H7 (cell line): ENCODE results near the gene PARP15. TPM values are rescaled to one million over a fixed set of nuclear protein-coding genes. Genes with fewer than 3 reads are reported as not detected.
A peak's percentile ranks its signal among the peaks of the same experiment; 100 is the strongest.
"Not testable (repeated sequence)": the region's sequence is repeated elsewhere in the genome, so short reads cannot be mapped to it uniquely, and the experiment has no call there.

ENCODE experiments used
- DNase-seq: peaks from one replicate; pipeline ENCODE4 v3.0.0; 2012
- H3K27me3 ChIP-seq: 2 replicates; pipeline ENCODE4 v1.6.0; 2011; ENCODE audit warnings: mild to moderate bottlenecking, low read length; ENCODE audit not compliant: control insufficient read depth, insufficient read depth
- H3K36me3 ChIP-seq: replicated peaks from 2 replicates; pipeline ENCODE4 v1.5.1; 2011; ENCODE audit warnings: low read length; ENCODE audit not compliant: control insufficient read depth, insufficient read depth
- H3K4me3 ChIP-seq: 2 replicates; pipeline ENCODE4 v1.5.1; 2011; ENCODE audit warnings: low read depth, mild to moderate bottlenecking, control low read depth, low read length, moderate library complexity; ENCODE audit not compliant: insufficient read depth
- total RNA-seq: library from RNA; depleted of rRNA; stranded (reverse); fragments of >200 nt; shearing (Covaris generic); gene quantifications from 2 replicates; pipeline ENCODE4 v1.2.3, GENCODE V29; 2014

PARP15 gene
- total RNA-seq, 1 experiment from 2014 or later, result not detected

DNA sequence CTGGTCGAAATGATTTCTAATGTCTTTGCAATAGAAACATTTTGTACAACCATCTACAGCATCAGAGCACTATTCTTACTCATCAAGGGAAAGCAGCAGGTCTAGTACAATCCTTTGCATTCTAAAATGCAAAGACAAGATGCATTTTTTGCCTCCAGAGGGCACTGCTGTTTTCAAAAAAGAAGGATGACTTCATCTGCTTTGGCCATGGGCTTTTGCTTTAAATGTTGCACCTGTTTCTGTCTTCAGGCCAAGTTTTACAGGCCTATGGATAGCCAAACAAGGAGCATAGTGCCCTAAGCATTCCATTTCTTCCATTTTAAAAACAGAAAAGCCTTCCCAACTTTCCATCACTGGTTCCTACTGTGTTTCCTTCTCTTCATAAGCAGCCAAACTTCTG is 16.8 kb upstream of the PARP15 start:
- peak; percentile 40 for DNase-seq
- no peak overlapping the region for H3K4me3 ChIP-seq
- no peaks in the 10 kb centered on the region for H3K36me3 ChIP-seq
- H3K27me3 ChIP-seq, result peaks cover 9% of the 10 kb centered on the region; the same call in 1 of the 2 replicates

DNA sequence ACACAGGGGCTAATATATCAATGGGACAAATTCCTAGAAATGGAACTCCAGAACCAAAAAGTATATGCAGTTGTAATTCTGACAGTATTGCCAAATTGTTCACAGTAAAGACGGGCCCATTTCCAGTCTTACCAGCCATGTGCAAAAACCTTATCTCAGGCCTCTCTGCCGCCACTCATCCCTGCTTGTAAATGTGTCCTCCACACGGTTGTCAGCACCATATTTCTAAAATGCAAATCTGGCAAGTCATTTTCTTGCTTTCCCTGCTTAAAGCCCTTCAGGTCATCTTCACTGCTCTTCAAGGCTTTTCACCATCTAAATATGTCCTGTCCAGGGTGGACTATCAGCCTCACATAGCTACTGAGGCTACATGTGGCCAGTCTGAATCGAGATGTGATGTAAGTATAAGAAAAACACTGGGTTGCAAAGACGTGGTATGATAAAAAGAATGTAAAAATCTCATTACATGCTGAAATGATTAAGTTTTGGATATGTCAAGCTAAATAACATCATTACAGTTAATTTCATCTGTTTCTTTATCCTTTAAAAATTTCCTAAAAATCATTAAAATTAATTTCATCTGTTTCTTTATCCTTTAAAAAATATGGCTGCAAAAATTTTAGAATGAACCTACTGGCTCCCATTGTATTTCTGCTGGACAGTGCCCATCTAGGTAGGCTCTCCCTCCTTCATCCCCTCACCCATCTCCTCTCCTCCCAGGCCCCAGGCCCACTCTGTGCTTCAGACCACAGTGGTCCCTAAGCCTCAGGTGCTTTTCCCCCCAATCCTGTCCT is 14.3 kb upstream of the PARP15 start:
- Histone ChIP-seq H3K36me3 (no peaks in the 10 kb centered on the region), H3K4me3 (no peak overlapping the region), H3K27me3 (peaks cover 9% of the 10 kb centered on the region; the same call in 1 of the 2 replicates)
- DNase-seq, result no peak

DNA sequence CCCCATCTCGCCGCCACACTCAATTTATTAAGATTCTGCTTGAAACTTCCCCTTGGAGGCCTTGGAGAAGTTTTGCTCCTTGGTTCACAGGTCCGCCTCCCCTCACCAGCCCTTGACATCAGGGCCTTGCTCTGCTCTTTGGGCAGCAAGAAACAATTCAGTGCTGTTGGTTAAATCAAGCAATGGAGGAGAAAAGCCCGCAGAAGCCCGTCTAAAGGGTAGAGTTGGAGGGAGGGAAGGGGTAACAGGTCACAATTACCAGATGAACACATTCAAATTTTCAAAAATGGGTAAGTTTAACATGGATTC is 13.8 kb upstream of the PARP15 start:
- peak; percentile 43 for DNase-seq
- Histone ChIP-seq H3K27me3 (peaks cover 9% of the 10 kb centered on the region; the same call in 1 of the 2 replicates), H3K4me3 (peak overlapping the region; percentile 67; the same call in 1 of the 2 replicates), H3K36me3 (no peaks in the 10 kb centered on the region)

- peak; percentile 92 for DNase-seq
- H3K36me3 ChIP-seq, result no peaks in the 10 kb centered on the region
- H3K27me3 ChIP-seq, result peaks cover 9% of the 10 kb centered on the region; the same call in 1 of the 2 replicates
- peak within 1 kb of the TSS; percentile 67 for H3K4me3 ChIP-seq
These were observed 13.1 kb upstream of the PARP15 start, which contains the start of the genes DTX3L and PARP9 for GRCh38 chr3:122564155-122564912. Gene DTX3L (plus strand): TSS chr3:122564338. CDS start chr3:122564427, 89 bp downstream. Gene PARP9 (minus strand): TSS chr3:122564300. CDS start chr3:122559620, 4,680 bp downstream.

GRCh38 chr3:122568131-122568530 is 9.3 kb upstream of the PARP15 start:
- not testable (repeated sequence) for DNase-seq, H3K36me3 ChIP-seq, H3K27me3 ChIP-seq, H3K4me3 ChIP-seq

GRCh38 chr3:122568755-122569154 is 8.7 kb upstream of the PARP15 start:
- H3K27me3 ChIP-seq, result peaks cover 9% of the 10 kb centered on the region; the same call in 1 of the 2 replicates
- DNase-seq, result no peak
- H3K36me3 ChIP-seq, result no peaks in the 10 kb centered on the region
- H3K4me3 ChIP-seq, result no peak overlapping the region

GRCh38 chr3:122572940-122573412 is 4.5 kb upstream of the PARP15 start:
- peaks cover 9% of the 10 kb centered on the region for H3K27me3 ChIP-seq
- DNase-seq, result no peak

GRCh38 chr3:122576174-122576940 is 1.1 kb upstream of the PARP15 start:
- peak; percentile 24 for DNase-seq
- no peak overlapping the region for H3K4me3 ChIP-seq
- no peaks in the 10 kb centered on the region for H3K36me3 ChIP-seq
- H3K27me3 ChIP-seq, result peaks cover 9% of the 10 kb centered on the region

More at GRCh38 chr3:122572940-122573412, 4.5 kb upstream of the PARP15 start:
- Histone ChIP-seq H3K36me3 (no peaks in the 10 kb centered on the region), H3K4me3 (no peak overlapping the region)

DNA sequence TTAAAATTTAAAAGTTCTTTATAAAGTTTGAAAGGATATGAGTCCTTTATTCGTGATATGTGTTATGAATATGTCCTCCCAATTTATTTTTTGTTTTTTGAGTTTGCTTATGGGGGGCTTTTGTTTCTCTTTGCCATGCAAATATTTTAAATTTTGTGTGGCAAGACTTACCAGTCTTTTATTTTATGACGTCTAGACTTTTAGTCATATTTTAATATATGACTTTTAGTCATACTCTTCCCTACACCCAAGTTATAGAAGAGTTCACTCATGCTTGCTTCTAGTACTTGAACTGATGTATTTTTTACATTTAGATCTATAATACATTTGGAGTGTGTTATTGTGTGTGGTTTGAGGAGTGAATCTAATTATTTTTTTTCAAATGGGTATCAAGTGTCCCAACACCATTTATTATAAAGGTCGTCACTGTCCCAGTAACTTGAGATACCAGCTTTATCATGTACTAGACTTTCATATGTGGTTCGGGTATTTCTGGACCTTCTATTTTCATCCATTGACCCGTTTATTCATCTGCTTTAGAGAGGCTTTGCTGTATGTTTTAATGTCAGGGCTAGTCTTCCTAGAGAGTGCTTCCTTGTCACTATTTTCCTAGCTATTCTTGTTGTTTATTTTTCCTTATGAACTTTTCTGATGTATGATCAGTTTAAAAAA is 755 bp downstream of the PARP15 start:
- peak overlapping the region; percentile 49; the same call in 1 of the 2 replicates for H3K4me3 ChIP-seq
- no peaks in the 10 kb centered on the region for H3K36me3 ChIP-seq

DNA sequence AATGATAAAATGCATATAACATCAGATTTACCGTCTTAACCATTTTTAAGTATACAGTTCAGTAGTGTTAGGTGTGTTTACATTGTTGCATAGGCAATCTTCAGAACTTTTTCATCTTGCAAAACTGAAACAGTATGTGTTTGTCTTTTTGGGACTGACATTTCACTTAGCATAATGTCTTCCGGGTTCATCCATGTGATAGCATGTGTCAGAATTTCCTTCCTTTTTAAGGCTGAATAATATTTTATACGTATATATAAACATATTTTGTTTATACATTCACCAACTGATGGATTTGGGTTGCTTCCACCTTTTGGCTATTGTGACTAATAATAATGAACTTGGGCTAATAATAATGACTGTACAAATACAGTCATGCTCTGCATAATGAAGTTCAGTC is 3.0 kb downstream of the PARP15 start:
- Histone ChIP-seq H3K27me3 (peaks cover 9% of the 10 kb centered on the region), H3K36me3 (no peaks in the 10 kb centered on the region), H3K4me3 (no peak overlapping the region)
- no peak for DNase-seq

More for the DNA sequence above, 755 bp downstream of the PARP15 start:
- no peak for DNase-seq
- peaks cover 9% of the 10 kb centered on the region for H3K27me3 ChIP-seq

- Histone ChIP-seq H3K36me3 (no peaks in the 10 kb centered on the region), H3K4me3 (no peak overlapping the region), H3K27me3 (peaks cover 9% of the 10 kb centered on the region)
- DNase-seq, result no peak
These were observed 4.2 kb downstream of the PARP15 start for GRCh38 chr3:122581622-122582021.

GRCh38 chr3:122582390-122582789 is 4.9 kb downstream of the PARP15 start:
- peaks cover 4% of the 10 kb centered on the region for H3K27me3 ChIP-seq
- H3K4me3 ChIP-seq, result no peak overlapping the region

GRCh38 chr3:122586098-122586497 is 8.6 kb downstream of the PARP15 start:
- H3K4me3 ChIP-seq, result no peak overlapping the region
- H3K27me3 ChIP-seq, result no peaks in the 10 kb centered on the region
- H3K36me3 ChIP-seq, result no peaks in the 10 kb centered on the region
- no peak for DNase-seq

More at GRCh38 chr3:122582390-122582789, 4.9 kb downstream of the PARP15 start:
- H3K36me3 ChIP-seq, result no peaks in the 10 kb centered on the region
- DNase-seq, result no peak
